ENCODE measurements around the gene ZNF426.

The ZNF426 gene

DNA sequence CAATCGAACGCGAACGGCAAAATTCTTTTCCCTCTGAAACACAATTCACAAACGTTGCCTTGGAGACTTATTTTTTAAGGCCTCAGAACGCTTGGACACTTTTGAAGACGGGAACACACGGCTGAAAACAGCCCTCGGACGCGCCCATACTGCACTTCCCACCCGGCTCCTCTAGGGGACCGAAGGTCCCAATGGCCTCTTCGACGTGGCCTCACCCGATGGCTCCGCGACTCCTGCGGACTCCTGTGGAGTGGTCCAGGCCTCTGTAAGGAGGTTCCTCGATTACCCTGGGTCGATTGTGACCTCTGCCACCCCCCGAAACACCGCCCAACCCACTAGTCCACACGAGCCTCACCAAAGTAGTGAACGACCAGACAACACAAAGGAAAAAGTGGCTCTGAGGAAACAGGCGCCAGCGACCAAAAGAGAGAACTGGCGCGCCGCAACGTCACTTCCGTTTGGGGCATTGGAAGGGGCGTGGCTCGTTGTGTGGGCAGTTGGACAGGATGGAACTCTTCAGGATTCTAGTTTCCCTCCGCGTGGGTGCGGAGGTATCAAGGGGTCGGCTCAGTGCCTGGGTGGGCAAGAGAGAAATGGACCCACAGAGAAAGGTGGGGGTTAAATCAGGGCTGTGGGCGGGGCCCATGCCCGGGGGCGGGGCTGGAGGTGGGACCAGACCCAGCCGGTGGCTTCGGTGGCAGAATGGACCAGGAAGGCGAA, 40.1 kb downstream of the ZNF426 start, which contains the start of gene ZNF560:
ZNF560 (minus strand) TSS at position 434 of the 720 bp plus-strand sequence. CDS start 23,303 bp downstream, outside the sequence.
- ChIA-PET POLR2A (no interaction called here), CTCF (no interaction called here)
- DNase-seq (ENCODE audit: extremely low spot score) = peak; percentile 12
- TF ChIP-seq SUZ12 (IDR thresholded peaks at IDR 0.05) (no peak), ELF4 (IDR thresholded peaks at IDR 0.05) (no peak), FOXA1 (IDR thresholded peaks at IDR 0.05) (no peak), FOXM1 (IDR thresholded peaks at IDR 0.05; ENCODE audit: borderline replicate concordance) (no peak), LEF1 (IDR thresholded peaks at IDR 0.05; ENCODE audit: borderline replicate concordance) (no peak), BHLHE40 (IDR thresholded peaks at IDR 0.05; ENCODE audit: borderline replicate concordance) (no peak), NFRKB (IDR thresholded peaks at IDR 0.05) (no peak), ARNT (IDR thresholded peaks at IDR 0.05) (no peak), HDGF (IDR thresholded peaks at IDR 0.05; ENCODE audit: borderline replicate concordance) (no peak), TARDBP (IDR thresholded peaks at IDR 0.05) (no peak), ZNF384 (IDR thresholded peaks at IDR 0.05) (no peak), SP1 (IDR thresholded peaks at IDR 0.05) (no peak), CTBP1 (IDR thresholded peaks at IDR 0.05; ENCODE audit: borderline replicate concordance) (no peak), FOXK2 (IDR thresholded peaks at IDR 0.05) (no peak), L3MBTL2 (conservative IDR thresholded peaks at IDR 0.05) (no peak)
- TF ChIP-seq, protein P1, sequence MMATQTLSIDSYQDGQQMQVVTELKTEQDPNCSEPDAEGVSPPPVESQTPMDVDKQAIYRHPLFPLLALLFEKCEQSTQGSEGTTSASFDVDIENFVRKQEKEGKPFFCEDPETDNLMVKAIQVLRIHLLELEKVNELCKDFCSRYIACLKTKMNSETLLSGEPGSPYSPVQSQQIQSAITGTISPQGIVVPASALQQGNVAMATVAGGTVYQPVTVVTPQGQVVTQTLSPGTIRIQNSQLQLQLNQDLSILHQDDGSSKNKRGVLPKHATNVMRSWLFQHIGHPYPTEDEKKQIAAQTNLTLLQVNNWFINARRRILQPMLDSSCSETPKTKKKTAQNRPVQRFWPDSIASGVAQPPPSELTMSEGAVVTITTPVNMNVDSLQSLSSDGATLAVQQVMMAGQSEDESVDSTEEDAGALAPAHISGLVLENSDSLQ (IDR thresholded peaks at IDR 0.05) = no peak

DNA sequence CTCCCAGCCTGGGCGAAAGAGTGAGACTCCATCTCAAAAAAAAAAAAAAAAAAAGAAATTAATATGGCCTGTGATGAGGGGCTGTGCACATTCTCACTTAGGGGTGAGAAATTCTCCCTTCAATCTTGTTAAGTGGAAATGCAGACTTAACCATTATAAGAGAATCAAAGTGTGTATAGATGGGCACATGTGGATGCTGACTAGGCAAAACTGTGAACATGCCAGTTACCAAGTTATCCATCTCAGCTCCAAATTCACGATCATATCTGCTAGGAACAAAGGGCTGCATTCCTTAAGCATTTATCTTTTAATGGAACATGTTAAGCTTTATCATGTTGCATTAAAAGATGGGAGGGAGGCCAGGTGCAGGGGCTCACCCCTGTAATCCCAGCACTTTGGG, 44.3 kb downstream of the ZNF426 start:
- ChIA-PET POLR2A (no interaction called here), CTCF (no interaction called here)
- TF ChIP-seq BHLHE40 (IDR thresholded peaks at IDR 0.05; ENCODE audit: borderline replicate concordance) = no peak
- TF ChIP-seq HDGF (IDR thresholded peaks at IDR 0.05; ENCODE audit: borderline replicate concordance) = no peak
- TF ChIP-seq LEF1 (IDR thresholded peaks at IDR 0.05; ENCODE audit: borderline replicate concordance) = no peak
- TF ChIP-seq FOXK2 (IDR thresholded peaks at IDR 0.05) = no peak
- TF ChIP-seq ARNT (IDR thresholded peaks at IDR 0.05) = no peak
- TF ChIP-seq, protein P1 (IDR thresholded peaks at IDR 0.05) = no peak
- no peak for TF ChIP-seq L3MBTL2 (conservative IDR thresholded peaks at IDR 0.05)
- TF ChIP-seq FOXA1 (IDR thresholded peaks at IDR 0.05) = no peak
- no peak for TF ChIP-seq ZNF384 (IDR thresholded peaks at IDR 0.05)
- TF ChIP-seq ELF4 (IDR thresholded peaks at IDR 0.05) = no peak
- TF ChIP-seq NFRKB (IDR thresholded peaks at IDR 0.05) = no peak
- TF ChIP-seq TARDBP (IDR thresholded peaks at IDR 0.05) = no peak
- DNase-seq (ENCODE audit: extremely low spot score) = no peak

DNA sequence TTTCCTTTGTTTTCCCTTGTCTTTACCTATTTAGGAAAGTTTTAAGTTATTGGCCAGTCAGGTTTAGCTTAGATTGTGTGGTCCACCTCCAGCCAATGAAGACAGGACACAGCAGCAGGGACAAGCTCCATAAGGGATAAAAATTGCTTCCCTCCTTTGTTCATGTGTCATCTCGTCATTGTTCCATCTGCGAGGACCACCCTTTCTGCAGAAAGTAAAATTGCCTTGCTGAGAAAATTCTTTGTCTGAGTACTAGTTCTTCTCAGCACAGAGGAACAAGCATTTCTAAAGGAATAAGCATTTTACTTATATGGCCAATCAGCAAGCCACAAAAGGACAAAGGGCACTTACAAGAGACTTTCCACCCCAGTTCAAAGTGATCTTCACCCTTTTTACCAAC, 51.4 kb downstream of the ZNF426 start:
- TF ChIP-seq FOXK2 (IDR thresholded peaks at IDR 0.05) (no peak), LEF1 (IDR thresholded peaks at IDR 0.05; ENCODE audit: borderline replicate concordance) (no peak), SUZ12 (IDR thresholded peaks at IDR 0.05) (no peak), NFRKB (IDR thresholded peaks at IDR 0.05) (no peak), CTBP1 (IDR thresholded peaks at IDR 0.05; ENCODE audit: borderline replicate concordance) (no peak), L3MBTL2 (conservative IDR thresholded peaks at IDR 0.05) (no peak), ELF4 (IDR thresholded peaks at IDR 0.05) (no peak), FOXA1 (IDR thresholded peaks at IDR 0.05) (no peak), ZNF384 (IDR thresholded peaks at IDR 0.05) (no peak), TARDBP (IDR thresholded peaks at IDR 0.05) (no peak)
- TF ChIP-seq, protein P1 (IDR thresholded peaks at IDR 0.05) = no peak
- no peak for DNase-seq (ENCODE audit: extremely low spot score)
- ChIA-PET CTCF (no interaction called here), POLR2A (no interaction called here)

DNA sequence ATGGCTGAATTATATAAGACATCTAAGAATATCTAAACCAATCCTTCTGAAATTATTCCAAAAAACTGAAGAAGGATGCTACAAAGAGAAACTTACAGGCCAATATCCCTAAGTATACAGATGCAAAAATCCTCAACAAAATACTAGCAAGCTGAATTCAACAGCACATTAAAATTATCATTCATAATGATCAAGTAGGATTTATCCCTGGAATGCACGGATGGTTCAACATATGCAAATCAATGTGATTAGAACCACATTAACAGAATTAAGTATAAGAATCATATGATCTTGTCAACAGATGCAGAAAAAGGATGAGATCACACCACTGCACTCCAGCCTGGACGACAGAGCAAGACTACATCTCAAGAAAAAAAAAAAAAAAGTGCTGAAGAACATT, 53.3 kb downstream of the ZNF426 start:
- ChIA-PET POLR2A (no interaction called here), CTCF (no interaction called here)
- no peak for DNase-seq (ENCODE audit: extremely low spot score)
- no peak for TF ChIP-seq ZNF384 (IDR thresholded peaks at IDR 0.05)
- no peak for TF ChIP-seq HDGF (IDR thresholded peaks at IDR 0.05; ENCODE audit: borderline replicate concordance)
- no peak for TF ChIP-seq CTBP1 (IDR thresholded peaks at IDR 0.05; ENCODE audit: borderline replicate concordance)
- TF ChIP-seq ELF4 (IDR thresholded peaks at IDR 0.05) = no peak
- no peak for TF ChIP-seq FOXK2 (IDR thresholded peaks at IDR 0.05)
- no peak for TF ChIP-seq FOXA1 (IDR thresholded peaks at IDR 0.05)
- no peak for TF ChIP-seq BHLHE40 (IDR thresholded peaks at IDR 0.05; ENCODE audit: borderline replicate concordance)
- TF ChIP-seq SP1 (IDR thresholded peaks at IDR 0.05) = no peak

DNA sequence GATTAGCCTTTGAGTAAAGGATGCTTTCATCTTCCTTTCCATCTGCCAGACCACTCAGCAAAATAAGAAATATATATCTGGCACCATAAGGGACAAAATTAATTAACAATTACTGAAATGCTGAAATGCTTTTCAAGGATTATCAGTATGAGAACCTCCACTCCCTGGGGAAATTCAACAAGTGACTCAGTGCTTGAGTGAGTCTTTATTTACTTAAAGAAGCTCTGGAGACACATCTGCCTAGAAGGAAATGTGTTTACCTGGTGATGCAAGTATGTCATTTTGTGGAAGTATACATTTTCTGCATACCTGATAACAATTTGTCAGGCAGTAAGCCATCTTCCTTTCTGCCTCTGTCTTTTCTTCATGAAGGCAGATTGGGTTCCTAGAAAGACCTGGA, 63.5 kb downstream of the ZNF426 start:
- ChIA-PET CTCF (no interaction called here), POLR2A (no interaction called here)
- TF ChIP-seq TARDBP (IDR thresholded peaks at IDR 0.05) = no peak
- no peak for TF ChIP-seq ARNT (IDR thresholded peaks at IDR 0.05)
- TF ChIP-seq L3MBTL2 (conservative IDR thresholded peaks at IDR 0.05) = no peak
- TF ChIP-seq ZNF384 (IDR thresholded peaks at IDR 0.05) = no peak
- TF ChIP-seq HDGF (IDR thresholded peaks at IDR 0.05; ENCODE audit: borderline replicate concordance) = no peak
- no peak for TF ChIP-seq FOXK2 (IDR thresholded peaks at IDR 0.05)
- no peak for TF ChIP-seq SUZ12 (IDR thresholded peaks at IDR 0.05)
- DNase-seq (ENCODE audit: extremely low spot score) = no peak

Data from HEK293T (cell line).